ENCODE measurements around the gene GADL1.

- TF ChIP-seq EZH2 (optimal IDR thresholded peaks at IDR 0.05; ENCODE audit: low read depth, low read length): no peak
- no peak for TF ChIP-seq CTCF (IDR thresholded peaks at IDR 0.05; ENCODE audit: low read length)
- TF ChIP-seq EZH2phosphoT487 (IDR thresholded peaks at IDR 0.05; ENCODE audit: low read length): no peak
Observed at GRCh38 chr3:30753766-30754165, 140.7 kb downstream of the GADL1 start.
